B cell (primary cell): ENCODE results near the gene OR2W3. TPM values are rescaled to one million over a fixed set of nuclear protein-coding genes. Genes with fewer than 3 reads are reported as not detected.
A peak's percentile ranks its signal among the peaks of the same experiment; 100 is the strongest.

Experiments used
- ATAC-seq: fragments of 200-7000 bp; cut with Tn5 transposase; one replicate; pipeline ENCODE4 v1.10.0; 2021; ENCODE audit warnings: low read depth, mild to moderate bottlenecking, moderate number of reproducible peaks, moderate library complexity
- CTCF ChIA-PET: fragments of 350-600 bp; sonication (Branson Sonifier 250); formaldehyde crosslinking; loops from one replicate; lab custom pipeline; 2021; ENCODE audit warnings: antibody characterized with exemption, inconsistent platforms; lab: Charles Lee
- POLR2A ChIA-PET: fragments of 350-600 bp; sonication (Branson Sonifier 250); formaldehyde crosslinking; loops from one replicate; lab custom pipeline; 2021; ENCODE audit warnings: antibody characterized with exemption; lab: Charles Lee
- DNase-seq: peaks from one replicate; pipeline ENCODE4 v3.0.0; 2013
- H2AFZ ChIP-seq: 2 replicates; pipeline ENCODE4 v1.6.1; 2012; ENCODE audit warnings: mild to moderate bottlenecking, low read depth, low read length; ENCODE audit not compliant: insufficient read depth, poor library complexity, severe bottlenecking
- H3K27ac ChIP-seq, 2 donors: 1 replicate in 1 of 2; 2 replicates in 1 of 2; pipeline ENCODE4 v1.5.1; 2012 to 2013; ENCODE audit warnings: low read length in 2 of 2, mild to moderate bottlenecking in 2 of 2, moderate library complexity in 1 of 2
- H3K27me3 ChIP-seq, 4 experiments: fragments of 200-600 bp in 1 of 4; sonication (generic) in 1 of 4; replicated peaks in 1 of 4; 1 replicate in 2 of 4; 2 replicates in 2 of 4; pipeline versions ENCODE4 v1.6.1 to v1.7.0; 2013 to 2016; ENCODE audit warnings: low read length in 3 of 4, mild to moderate bottlenecking in 2 of 4, mixed read lengths in 1 of 4, moderate library complexity in 1 of 4; ENCODE audit not compliant: insufficient read depth in 4 of 4, control insufficient read depth in 3 of 4; ENCODE audit errors: control extremely low read depth in 1 of 4
- H3K36me3 ChIP-seq, 2 experiments: replicated peaks in 1 of 2; 1 replicate in 1 of 2; 2 replicates in 1 of 2; pipeline versions ENCODE4 v1.6.1 to v1.7.1; 2013; ENCODE audit warnings: low read length in 1 of 2; ENCODE audit not compliant: insufficient read depth in 2 of 2, control insufficient read depth in 1 of 2; ENCODE audit errors: control extremely low read depth in 1 of 2, extremely low read depth in 1 of 2
- H3K4me1 ChIP-seq, 2 donors: fragments of 200-600 bp in 1 of 2; sonication (generic) in 1 of 2; 1 replicate in 1 of 2; 2 replicates in 1 of 2; pipeline versions ENCODE4 v1.5.1 to v1.6.1; 2013 to 2017; ENCODE audit warnings: low read length in 2 of 2; ENCODE audit not compliant: control insufficient read depth in 2 of 2, insufficient read depth in 2 of 2
- H3K4me2 ChIP-seq: replicated peaks from 2 replicates; pipeline ENCODE3; 2012; ENCODE audit warnings: mild to moderate bottlenecking, low read depth, low read length; ENCODE audit not compliant: poor library complexity, severe bottlenecking
- H3K4me3 ChIP-seq, 5 experiments: fragments of 200-600 bp in 1 of 5; sonication (generic) in 1 of 5; 1 replicate in 3 of 5; 2 replicates in 2 of 5; pipeline versions ENCODE4 v1.5.1 to v1.7.0; 2011 to 2016; ENCODE audit warnings: low read length in 4 of 5, mild to moderate bottlenecking in 4 of 5, low read depth in 2 of 5, control low read depth in 1 of 5, moderate library complexity in 1 of 5; ENCODE audit not compliant: insufficient read depth in 1 of 5; ENCODE audit errors: control extremely low read depth in 1 of 5, extremely low read depth in 1 of 5
- H3K79me2 ChIP-seq: fragments of 200-600 bp; sonication (generic); one replicate; pipeline ENCODE4 v1.6.0; 2016; ENCODE audit warnings: low read length; ENCODE audit not compliant: control insufficient read depth, insufficient read depth
- H3K9ac ChIP-seq: fragments of 200-600 bp; sonication (generic); 2 replicates; pipeline ENCODE4 v1.6.1; 2017; ENCODE audit warnings: mild to moderate bottlenecking, low read length, moderate library complexity
- H3K9me3 ChIP-seq, 3 donors: one replicate each; pipeline versions ENCODE4 v1.6.1 to v1.7.1; 2013; ENCODE audit warnings: low read length in 2 of 3; ENCODE audit not compliant: control insufficient read depth in 2 of 3, insufficient read depth in 1 of 3; ENCODE audit errors: control extremely low read depth in 1 of 3
- H4K20me1 ChIP-seq: 2 replicates; pipeline ENCODE4 v1.6.0; 2012; ENCODE audit warnings: mild to moderate bottlenecking, low read length; ENCODE audit not compliant: insufficient read depth, control insufficient read depth, poor library complexity, severe bottlenecking
- H3K27ac Mint-ChIP-seq: one replicate; pipeline ENCODE4 v1.8.0; 2021; ENCODE audit warnings: mixed read lengths
- H3K27me3 Mint-ChIP-seq: one replicate; pipeline ENCODE4 v1.8.0; 2021; ENCODE audit warnings: mixed read lengths
- H3K4me1 Mint-ChIP-seq: one replicate; pipeline ENCODE4 v1.8.0; 2021; ENCODE audit warnings: mixed read lengths
- H3K4me3 Mint-ChIP-seq: one replicate; pipeline ENCODE4 v1.8.0; 2021; ENCODE audit warnings: mixed read lengths
- H3K9me3 Mint-ChIP-seq: one replicate; pipeline ENCODE4 v1.8.0; 2022; ENCODE audit warnings: mixed read lengths; ENCODE audit not compliant: insufficient read depth
- CTCF ChIP-seq: fragments of 200-600 bp; IDR thresholded peaks from one replicate; pipeline ENCODE4 v1.8.0; 2022; ENCODE audit warnings: antibody characterized with exemption, mild to moderate bottlenecking
- EZH2 ChIP-seq: IDR thresholded peaks from 2 replicates; pipeline ENCODE4 v1.6.1; 2012; ENCODE audit warnings: borderline replicate concordance, low read depth, mild to moderate bottlenecking, moderate library complexity, low read length; ENCODE audit not compliant: insufficient read depth, poor library complexity, severe bottlenecking
- WGBS: methylation state at CpG from one replicate; pipeline ENCODE4 v1.1.5; 2013; ENCODE audit warnings: missing lambda C conversion rate; ENCODE audit not compliant: insufficient coverage; 5-methylcytosine and 5-hydroxymethylcytosine counted together
- intact Hi-C: fragments of 100-400 bp; cut with micrococcal nuclease; formaldehyde crosslinking; loops from one replicate; pipeline ENCODE4 v1.10.0; 2022
- polyA plus RNA-seq: library from polyadenylated mRNA; depleted of rRNA; stranded (reverse); fragments of >200 nt; gene quantifications from 2 replicates; pipeline ENCODE4 v1.2.3, GENCODE V29; 2012
- total RNA-seq, 2 donors: library from RNA; stranded (reverse); fragments of 120-200 nt in 1 of 2; gene quantifications; 1 replicate in 1 of 2; 2 replicates in 1 of 2; pipeline versions ENCODE4 v1.2.3 to v1.2.4, GENCODE V29; 2013 to 2022

OR2W3 gene
- total and polyA plus RNA-seq, 2 donors (not counting 1 experiment from before 2014, with no cell fraction given): 2.5 TPM; not detected in 1

GRCh38 chr1:247933989-247934388, 38.6 kb downstream of the OR2W3 start:
- ChIA-PET CTCF (no interaction called here), POLR2A (no interaction called here)
- DNase-seq (no peak), ATAC-seq (no peak)
- 100% methylated on average over 6 of the region's 8 CpGs for WGBS
- Histone ChIP-seq H4K20me1 (no peaks in the 10 kb centered on the region), H3K4me2 (no peak overlapping the region), H3K27ac (no peak overlapping the region), H3K79me2 (no peaks in the 10 kb centered on the region), H3K4me1 (no peaks in the 10 kb centered on the region), H3K9me3 (peaks cover 0 to 16% (median 3%) of the 10 kb centered on the region in 3 donors), H3K9ac (no peak overlapping the region), H3K36me3 (no peaks in the 10 kb centered on the region), H3K27me3 (no peaks in the 10 kb centered on the region), H3K4me3 (no peak overlapping the region), H2AFZ (no peak overlapping the region)
- Mint-ChIP-seq H3K9me3 (peaks cover 6% of the 10 kb centered on the region), H3K4me3 (no peak overlapping the region), H3K27me3 (peaks cover 6% of the 10 kb centered on the region), H3K27ac (no peak overlapping the region), H3K4me1 (no peaks in the 10 kb centered on the region)
- intact Hi-C loops: no loop called here
- no peak for TF ChIP-seq CTCF
- TF ChIP-seq EZH2: no peak

- peak overlapping the region; percentile 2 for H3K27ac Mint-ChIP-seq
- POLR2A ChIA-PET: no interaction called here
Measured at GRCh38 chr1:247935781-247936180, 40.4 kb downstream of the OR2W3 start.

More at GRCh38 chr1:247935781-247936180, 40.4 kb downstream of the OR2W3 start:
- no peaks in the 10 kb centered on the region for H3K4me1 Mint-ChIP-seq
- no peak overlapping the region for H3K9ac ChIP-seq
- H4K20me1 ChIP-seq: no peaks in the 10 kb centered on the region
- 97% methylated on average over 8 of the region's 9 CpGs for WGBS
- no peak overlapping the region for H3K4me2 ChIP-seq
- peaks cover 9% of the 10 kb centered on the region for H3K27me3 Mint-ChIP-seq
- no peak overlapping the region for H2AFZ ChIP-seq
- intact Hi-C loops: no loop called here
- H3K4me3 ChIP-seq: no peak overlapping the region
- CTCF ChIA-PET: no interaction called here
- no peaks in the 10 kb centered on the region for H3K36me3 ChIP-seq
- TF ChIP-seq EZH2 (no peak), CTCF (no peak)
- peaks cover 0 to 16% (median 3%) of the 10 kb centered on the region in 3 donors for H3K9me3 ChIP-seq
- peak; percentile 11 for DNase-seq
- no peaks in the 10 kb centered on the region for H3K79me2 ChIP-seq
- ATAC-seq: no peak
- H3K9me3 Mint-ChIP-seq: peaks cover 6% of the 10 kb centered on the region
- H3K4me3 Mint-ChIP-seq: peak overlapping the region; percentile 19
- no peaks in the 10 kb centered on the region for H3K4me1 ChIP-seq
- no peak overlapping the region for H3K27ac ChIP-seq
- H3K27me3 ChIP-seq: no peaks in the 10 kb centered on the region
